SH-SY5Y (cell line): ENCODE results near the gene SLC2A2.

ENCODE experiments used
- GATA2 ChIP-seq: IDR thresholded peaks from 2 replicates; pipeline ENCODE4 v1.6.1; 2011; ENCODE audit warnings: mild to moderate bottlenecking, low read depth, low read length
- GATA3 ChIP-seq: IDR thresholded peaks from 2 replicates; pipeline ENCODE4 v1.6.1; 2011; ENCODE audit warnings: low read depth, mild to moderate bottlenecking, low read length, moderate library complexity

- no peak for TF ChIP-seq GATA2
- no peak for TF ChIP-seq GATA3
These were observed 67.1 kb downstream of the SLC2A2 start for GRCh38 chr3:170959457-170959856.
